ENCODE measurements around the gene CHN2.

CHN2 gene

GRCh38 chr7:29426587-29426986 lies 232.0 kb downstream of the CHN2 start:
- TF ChIP-seq CTCF (conservative IDR thresholded peaks at IDR 0.05), result no peak
- H3K27ac ChIP-seq, result no peak overlapping the region

GRCh38 chr7:29429401-29429800 lies 234.8 kb downstream of the CHN2 start:
- H3K27ac ChIP-seq, result no peak overlapping the region
- no peak for TF ChIP-seq CTCF (conservative IDR thresholded peaks at IDR 0.05)

- no peak overlapping the region for H3K27ac ChIP-seq
- TF ChIP-seq CTCF (conservative IDR thresholded peaks at IDR 0.05), result no peak
Observed at GRCh38 chr7:29430279-29430949, 235.8 kb downstream of the CHN2 start.

- no peak for TF ChIP-seq CTCF (conservative IDR thresholded peaks at IDR 0.05)
- no peak overlapping the region for H3K27ac ChIP-seq
Observed at GRCh38 chr7:29431686-29432085, 237.1 kb downstream of the CHN2 start.

- H3K27ac ChIP-seq, result no peak overlapping the region
- no peak for TF ChIP-seq CTCF (conservative IDR thresholded peaks at IDR 0.05)
Observed at GRCh38 chr7:29432721-29433120, 238.1 kb downstream of the CHN2 start.

GRCh38 chr7:29434380-29434768 lies 239.8 kb downstream of the CHN2 start:
- no peak overlapping the region for H3K27ac ChIP-seq
- TF ChIP-seq CTCF (conservative IDR thresholded peaks at IDR 0.05), result no peak

GRCh38 chr7:29435167-29435566 lies 240.6 kb downstream of the CHN2 start:
- no peak overlapping the region for H3K27ac ChIP-seq
- TF ChIP-seq CTCF (conservative IDR thresholded peaks at IDR 0.05), result no peak

Measured in VCaP (cell line).